A549 (cell line): ENCODE data around the gene SMARCAL1.

Experiments used
- MYC ChIP-seq: IDR thresholded peaks from 2 replicates; pipeline ENCODE4 v1.6.1; 2012; ENCODE audit warnings: mild to moderate bottlenecking, inconsistent platforms, low read length, improper control_type of control experiment, borderline replicate concordance
- NPAS2 ChIP-seq: fragments of 250-450 bp; sonication (Bioruptor Pico); IDR thresholded peaks from 2 replicates; pipeline ENCODE4 v1.8.0; 2022; ENCODE audit warnings: mild to moderate bottlenecking, moderate library complexity, borderline replicate concordance
- NR3C1 ChIP-seq: fragments of >200 bp; sonication (Bioruptor Twin); formaldehyde crosslinking; IDR thresholded peaks from 3 replicates; pipeline ENCODE4 v1.6.1; 2017
- POLR2A ChIP-seq: IDR thresholded peaks from 2 replicates; pipeline ENCODE4 v1.6.1; 2012; ENCODE audit warnings: mild to moderate bottlenecking, low read length
- POLR2AphosphoS2 ChIP-seq: conservative IDR thresholded peaks from 2 replicates; pipeline ENCODE4 v1.6.1; 2012; ENCODE audit warnings: low read length, improper control_type of control experiment, inconsistent platforms
- RCOR1 ChIP-seq: fragments of 150-350 bp; IDR thresholded peaks from 2 replicates; pipeline ENCODE4 v1.6.1; 2014; ENCODE audit warnings: antibody characterized with exemption, low read length, low read depth
- TF ChIP-seq, protein P1 (sequence below): fragments of >200 bp; sonication (Bioruptor Twin); formaldehyde crosslinking; IDR thresholded peaks from 3 replicates; pipeline ENCODE4 v1.5.1; 2016
- TF ChIP-seq, protein P2 (sequence below): IDR thresholded peaks from 2 replicates; pipeline ENCODE4 v1.6.1; 2012

DNA sequence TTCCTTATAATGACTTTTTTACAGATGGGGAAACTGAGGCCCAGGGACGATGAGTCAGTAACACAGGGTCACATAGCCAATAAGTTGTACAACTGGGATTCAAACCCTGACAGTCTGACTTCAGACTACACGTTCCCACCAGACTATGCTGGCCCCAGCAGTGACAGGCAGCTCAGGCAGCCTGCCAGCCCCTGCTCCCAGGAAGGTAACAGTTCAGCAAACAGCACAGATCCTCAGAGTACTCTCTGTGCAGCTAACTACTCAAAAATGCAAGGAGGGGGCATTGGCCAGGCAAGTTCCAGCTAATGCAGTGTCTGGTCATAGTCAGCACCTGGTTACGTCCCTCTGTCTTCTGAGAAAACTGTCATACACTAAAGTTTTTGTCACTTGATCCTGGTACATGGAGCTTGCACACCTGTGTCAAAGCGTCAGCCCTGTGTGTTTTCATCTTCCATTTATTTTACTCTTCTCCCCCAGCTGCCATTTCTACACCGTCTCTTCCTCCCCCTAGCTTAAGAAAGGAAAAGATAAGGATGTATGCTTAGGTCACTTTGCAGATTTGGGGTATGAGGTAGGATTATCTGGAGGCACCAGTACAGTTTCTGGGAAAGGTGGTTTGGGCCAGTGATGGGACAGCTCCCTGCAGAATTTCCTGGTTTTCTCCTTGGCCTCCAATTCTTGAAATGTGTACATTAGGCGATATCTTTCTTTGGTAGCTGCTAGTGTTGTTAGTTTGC, 4.5 kb downstream of the SMARCAL1 start:
- TF ChIP-seq, protein P1, sequence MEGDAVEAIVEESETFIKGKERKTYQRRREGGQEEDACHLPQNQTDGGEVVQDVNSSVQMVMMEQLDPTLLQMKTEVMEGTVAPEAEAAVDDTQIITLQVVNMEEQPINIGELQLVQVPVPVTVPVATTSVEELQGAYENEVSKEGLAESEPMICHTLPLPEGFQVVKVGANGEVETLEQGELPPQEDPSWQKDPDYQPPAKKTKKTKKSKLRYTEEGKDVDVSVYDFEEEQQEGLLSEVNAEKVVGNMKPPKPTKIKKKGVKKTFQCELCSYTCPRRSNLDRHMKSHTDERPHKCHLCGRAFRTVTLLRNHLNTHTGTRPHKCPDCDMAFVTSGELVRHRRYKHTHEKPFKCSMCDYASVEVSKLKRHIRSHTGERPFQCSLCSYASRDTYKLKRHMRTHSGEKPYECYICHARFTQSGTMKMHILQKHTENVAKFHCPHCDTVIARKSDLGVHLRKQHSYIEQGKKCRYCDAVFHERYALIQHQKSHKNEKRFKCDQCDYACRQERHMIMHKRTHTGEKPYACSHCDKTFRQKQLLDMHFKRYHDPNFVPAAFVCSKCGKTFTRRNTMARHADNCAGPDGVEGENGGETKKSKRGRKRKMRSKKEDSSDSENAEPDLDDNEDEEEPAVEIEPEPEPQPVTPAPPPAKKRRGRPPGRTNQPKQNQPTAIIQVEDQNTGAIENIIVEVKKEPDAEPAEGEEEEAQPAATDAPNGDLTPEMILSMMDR, result no peak
- TF ChIP-seq POLR2A (no peak), POLR2AphosphoS2 (no peak), NR3C1 (no peak), MYC (no peak), RCOR1 (no peak), NPAS2 (CRISPR knock-in tag) (no peak)
- TF ChIP-seq, protein P2, sequence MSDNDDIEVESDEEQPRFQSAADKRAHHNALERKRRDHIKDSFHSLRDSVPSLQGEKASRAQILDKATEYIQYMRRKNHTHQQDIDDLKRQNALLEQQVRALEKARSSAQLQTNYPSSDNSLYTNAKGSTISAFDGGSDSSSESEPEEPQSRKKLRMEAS, result no peak
